Measurements from ENCODE around the gene OR2D2.
A peak's percentile ranks its signal among the peaks of the same experiment; 100 is the strongest.
"Not testable (repeated sequence)": the region's sequence is repeated elsewhere in the genome, so short reads cannot be mapped to it uniquely, and the experiment has no call there.

The OR2D2 gene

GRCh38 chr11:6882751-6883150 lies 9.5 kb downstream of the OR2D2 start:
- DNase-seq: no peak

- no peak for DNase-seq
These were observed 15.4 kb downstream of the OR2D2 start for GRCh38 chr11:6876914-6877313.

GRCh38 chr11:6876325-6876724 lies 16.0 kb downstream of the OR2D2 start, which contains the start of gene OR10A4:
OR10A4 (plus strand) TSS chr11:6876625; CDS start chr11:6876648, 23 bp downstream.
- DNase-seq: no peak

- no peak for DNase-seq
These were observed 16.5 kb downstream of the OR2D2 start for GRCh38 chr11:6875761-6876160.

GRCh38 chr11:6871278-6871677 lies 21.0 kb downstream of the OR2D2 start:
- no peak for DNase-seq

- peak in 1 of 51 donors; percentile 1 for DNase-seq
These were observed 27.9 kb downstream of the OR2D2 start for GRCh38 chr11:6864438-6864837.

GRCh38 chr11:6862961-6863360 lies 29.3 kb downstream of the OR2D2 start, which contains the start of gene OR10A2:
OR10A2 (plus strand) TSS chr11:6863057; CDS start chr11:6869755, 6,698 bp downstream.
- no peak for DNase-seq

- no peak for DNase-seq
These were observed 35.4 kb downstream of the OR2D2 start for GRCh38 chr11:6856871-6857270.

- no peak for DNase-seq
These were observed 36.2 kb downstream of the OR2D2 start for GRCh38 chr11:6855971-6856541.

- DNase-seq: not testable (repeated sequence)
These were observed 37.5 kb downstream of the OR2D2 start for GRCh38 chr11:6854801-6855200.

GRCh38 chr11:6850526-6850925 lies 41.8 kb downstream of the OR2D2 start:
- DNase-seq: no peak

GRCh38 chr11:6845383-6845782 lies 46.9 kb downstream of the OR2D2 start, which contains the start of gene OR10A5:
OR10A5 (plus strand) TSS chr11:6845683; CDS start chr11:6845683, 0 bp downstream.
- no peak for DNase-seq

- no peak for DNase-seq
These were observed 47.9 kb downstream of the OR2D2 start for GRCh38 chr11:6844356-6844755.

- DNase-seq: no peak
These were observed 48.6 kb downstream of the OR2D2 start for GRCh38 chr11:6843670-6844069.

GRCh38 chr11:6841694-6842093 lies 50.6 kb downstream of the OR2D2 start:
- no peak for DNase-seq
